GM12875 (cell line): ENCODE results near the gene NEK10.
A peak's percentile ranks its signal among the peaks of the same experiment; 100 is the strongest.
"Not testable (repeated sequence)": the region's sequence is repeated elsewhere in the genome, so short reads cannot be mapped to it uniquely, and the experiment has no call there.

Experiments
- H3K4me3 ChIP-seq: one replicate; pipeline ENCODE4 v1.5.1; 2011; ENCODE audit warnings: low read depth, low read length, control low read depth
- CTCF ChIP-seq: IDR thresholded peaks from 2 replicates; pipeline ENCODE4 v1.5.1; 2011; ENCODE audit warnings: low read depth, mild to moderate bottlenecking, control low read depth, inconsistent platforms, low read length, moderate library complexity, borderline replicate concordance; ENCODE audit not compliant: insufficient read depth

The NEK10 gene

GRCh38 chr3:27368831-27369607 lies at the start of gene NEK10:
NEK10 (minus strand) TSS chr3:27369383; CDS start chr3:27352882, 16,501 bp downstream.
- peak within 1 kb of the TSS; percentile 67 for H3K4me3 ChIP-seq
- no peak for TF ChIP-seq CTCF

GRCh38 chr3:27415202-27415601 lies 46.0 kb upstream of the NEK10 start:
- TF ChIP-seq CTCF, result no peak

GRCh38 chr3:27392950-27393679 lies 23.9 kb upstream of the NEK10 start:
- H3K4me3 ChIP-seq, result no peak overlapping the region
- no peak for TF ChIP-seq CTCF

More at GRCh38 chr3:27415202-27415601, 46.0 kb upstream of the NEK10 start:
- no peak overlapping the region for H3K4me3 ChIP-seq

GRCh38 chr3:27392414-27392813 lies 23.2 kb upstream of the NEK10 start:
- H3K4me3 ChIP-seq, result not testable (repeated sequence)

- TF ChIP-seq CTCF, result no peak
- no peak overlapping the region for H3K4me3 ChIP-seq
Observed at GRCh38 chr3:27391796-27392195, 22.6 kb upstream of the NEK10 start.

GRCh38 chr3:27387625-27388024 lies 18.4 kb upstream of the NEK10 start:
- no peak overlapping the region for H3K4me3 ChIP-seq
- TF ChIP-seq CTCF, result no peak

- no peak for TF ChIP-seq CTCF
- H3K4me3 ChIP-seq, result no peak overlapping the region
Observed at GRCh38 chr3:27385504-27385903, 16.3 kb upstream of the NEK10 start.
